Large intestine (tissue), 3 donors: ENCODE measurements around the gene TTC23. TPM values are rescaled to one million over a fixed set of nuclear protein-coding genes. Genes with fewer than 3 reads are reported as not detected.
A peak's percentile ranks its signal among the peaks of the same experiment; 100 is the strongest.

Experiments
- DNase-seq, 2 donors: peaks; one replicate each; pipeline versions ENCODE4 v3.0.0 to v3.0.0-alpha.2; 2013
- H3K27ac ChIP-seq: one replicate; pipeline ENCODE4 v1.5.1; 2013; ENCODE audit warnings: low read length
- H3K27me3 ChIP-seq: 2 replicates; pipeline ENCODE4 v1.6.1; 2013; ENCODE audit warnings: low read length; ENCODE audit not compliant: control insufficient read depth, insufficient read depth
- H3K36me3 ChIP-seq: 2 replicates; pipeline ENCODE4 v1.6.1; 2013; ENCODE audit warnings: low read length; ENCODE audit not compliant: control insufficient read depth, insufficient read depth
- H3K4me1 ChIP-seq: one replicate; pipeline ENCODE4 v1.6.1; 2013; ENCODE audit warnings: low read length; ENCODE audit not compliant: control insufficient read depth, insufficient read depth
- H3K4me3 ChIP-seq: one replicate; pipeline ENCODE4 v1.5.1; 2013; ENCODE audit warnings: low read length
- H3K9me3 ChIP-seq: one replicate; pipeline ENCODE4 v1.6.1; 2013; ENCODE audit warnings: mild to moderate bottlenecking, low read depth, low read length, moderate library complexity; ENCODE audit not compliant: control insufficient read depth
- WGBS: methylation state at CpG from one replicate; pipeline ENCODE4 v1.1.5; 2013; ENCODE audit warnings: low lambda C conversion rate; ENCODE audit not compliant: insufficient coverage; 5-methylcytosine and 5-hydroxymethylcytosine counted together
- polyA plus RNA-seq: library from polyadenylated mRNA; unstranded; fragments of 120-200 nt; gene quantifications from one replicate; pipeline ENCODE4 v1.2.1, GENCODE V29; 2013

The TTC23 gene
- polyA plus RNA-seq, 1 donor, result 16.3 TPM

GRCh38 chr15:99228120-99228770, 21.1 kb downstream of the TTC23 start:
- no peak for DNase-seq
- H3K4me1 ChIP-seq, result no peaks in the 10 kb centered on the region
- H3K27me3 ChIP-seq, result no peaks in the 10 kb centered on the region
- WGBS, result no CpG with 5 or more reads among the region's 3 CpGs
- no peak overlapping the region for H3K4me3 ChIP-seq
- no peak overlapping the region for H3K27ac ChIP-seq
- no peaks in the 10 kb centered on the region for H3K9me3 ChIP-seq
- peaks cover 40% of the 10 kb centered on the region for H3K36me3 ChIP-seq

- H3K27ac ChIP-seq, result no peak overlapping the region
- no peaks in the 10 kb centered on the region for H3K4me1 ChIP-seq
- no peak overlapping the region for H3K4me3 ChIP-seq
- H3K36me3 ChIP-seq, result peaks cover 52% of the 10 kb centered on the region
- no peaks in the 10 kb centered on the region for H3K9me3 ChIP-seq
- H3K27me3 ChIP-seq, result no peaks in the 10 kb centered on the region
- no CpG with 5 or more reads among the region's 3 CpGs for whole genome bisulfite sequencing
- DNase-seq, result no peak
Measured at GRCh38 chr15:99226802-99227201, 22.6 kb downstream of the TTC23 start.

GRCh38 chr15:99224372-99225214, 24.8 kb downstream of the TTC23 start:
- Histone ChIP-seq H3K9me3 (no peaks in the 10 kb centered on the region), H3K4me1 (no peaks in the 10 kb centered on the region), H3K36me3 (peaks cover 67% of the 10 kb centered on the region), H3K27ac (no peak overlapping the region), H3K27me3 (no peaks in the 10 kb centered on the region), H3K4me3 (no peak overlapping the region)
- WGBS, result 70% methylated on average over 2 of the region's 6 CpGs
- no peak for DNase-seq

GRCh38 chr15:99213187-99213811, 36.1 kb downstream of the TTC23 start:
- peaks cover 28% of the 10 kb centered on the region for H3K36me3 ChIP-seq
- peak; percentile 43 to 46 for DNase-seq
- no peaks in the 10 kb centered on the region for H3K4me1 ChIP-seq
- H3K9me3 ChIP-seq, result no peaks in the 10 kb centered on the region
- no CpG with 5 or more reads among the region's 1 CpG for WGBS
- no peaks in the 10 kb centered on the region for H3K27me3 ChIP-seq
- H3K4me3 ChIP-seq, result no peak overlapping the region
- H3K27ac ChIP-seq, result no peak overlapping the region

GRCh38 chr15:99212406-99212805, 37.0 kb downstream of the TTC23 start:
- Histone ChIP-seq H3K9me3 (no peaks in the 10 kb centered on the region), H3K4me3 (no peak overlapping the region), H3K27ac (no peak overlapping the region), H3K36me3 (peaks cover 19% of the 10 kb centered on the region), H3K27me3 (no peaks in the 10 kb centered on the region), H3K4me1 (no peaks in the 10 kb centered on the region)
- no CpG with 5 or more reads among the region's 7 CpGs for WGBS
- no peak for DNase-seq

GRCh38 chr15:99211926-99212325, 37.5 kb downstream of the TTC23 start:
- H3K4me3 ChIP-seq, result no peak overlapping the region
- H3K9me3 ChIP-seq, result no peaks in the 10 kb centered on the region
- H3K4me1 ChIP-seq, result no peaks in the 10 kb centered on the region
- DNase-seq, result no peak
- no CpG with 5 or more reads among the region's 4 CpGs for WGBS
- H3K36me3 ChIP-seq, result peaks cover 19% of the 10 kb centered on the region
- no peaks in the 10 kb centered on the region for H3K27me3 ChIP-seq
- no peak overlapping the region for H3K27ac ChIP-seq

GRCh38 chr15:99210334-99210733, 39.0 kb downstream of the TTC23 start:
- Histone ChIP-seq H3K4me3 (no peak overlapping the region), H3K4me1 (no peaks in the 10 kb centered on the region), H3K9me3 (no peaks in the 10 kb centered on the region), H3K36me3 (peaks cover 15% of the 10 kb centered on the region), H3K27ac (no peak overlapping the region), H3K27me3 (no peaks in the 10 kb centered on the region)
- DNase-seq, result no peak

- Histone ChIP-seq H3K27me3 (no peaks in the 10 kb centered on the region), H3K4me1 (no peaks in the 10 kb centered on the region)
- WGBS, result no CpG with 5 or more reads among the region's 2 CpGs
Measured at GRCh38 chr15:99209326-99209725, 40.1 kb downstream of the TTC23 start.

GRCh38 chr15:99207672-99208071, 41.7 kb downstream of the TTC23 start:
- WGBS, result 100% methylated on average over 1 of the region's 3 CpGs
- H3K36me3 ChIP-seq, result peaks cover 13% of the 10 kb centered on the region
- H3K27me3 ChIP-seq, result no peaks in the 10 kb centered on the region
- H3K9me3 ChIP-seq, result no peaks in the 10 kb centered on the region
- H3K4me1 ChIP-seq, result no peaks in the 10 kb centered on the region
- H3K27ac ChIP-seq, result no peak overlapping the region
- DNase-seq, result no peak
- no peak overlapping the region for H3K4me3 ChIP-seq

More at GRCh38 chr15:99209326-99209725, 40.1 kb downstream of the TTC23 start:
- H3K4me3 ChIP-seq, result no peak overlapping the region
- peaks cover 13% of the 10 kb centered on the region for H3K36me3 ChIP-seq
- H3K27ac ChIP-seq, result no peak overlapping the region
- DNase-seq, result no peak
- no peaks in the 10 kb centered on the region for H3K9me3 ChIP-seq

GRCh38 chr15:99202176-99202552, 47.2 kb downstream of the TTC23 start:
- no peaks in the 10 kb centered on the region for H3K4me1 ChIP-seq
- H3K9me3 ChIP-seq, result no peaks in the 10 kb centered on the region
- DNase-seq, result no peak
- H3K36me3 ChIP-seq, result peaks cover 19% of the 10 kb centered on the region
- WGBS, result 38% methylated on average over 1 of the region's 2 CpGs
- no peak overlapping the region for H3K27ac ChIP-seq
- no peaks in the 10 kb centered on the region for H3K27me3 ChIP-seq
- no peak overlapping the region for H3K4me3 ChIP-seq
